Hematopoietic multipotent progenitor cell treated with erythropoietin and hydrocortisone succinate and interleukin-3 and kit ligand, for 15 days (in vitro differentiated cells): ENCODE measurements around the gene PLEKHM2.
"Not testable (repeated sequence)": the region's sequence is repeated elsewhere in the genome, so short reads cannot be mapped to it uniquely, and the experiment has no call there.

ENCODE experiments used
- DNase-seq: peaks from one replicate; pipeline ENCODE4 v3.0.0-alpha.2; 2015; ENCODE audit warnings: low spot score

Gene PLEKHM2, protein sequence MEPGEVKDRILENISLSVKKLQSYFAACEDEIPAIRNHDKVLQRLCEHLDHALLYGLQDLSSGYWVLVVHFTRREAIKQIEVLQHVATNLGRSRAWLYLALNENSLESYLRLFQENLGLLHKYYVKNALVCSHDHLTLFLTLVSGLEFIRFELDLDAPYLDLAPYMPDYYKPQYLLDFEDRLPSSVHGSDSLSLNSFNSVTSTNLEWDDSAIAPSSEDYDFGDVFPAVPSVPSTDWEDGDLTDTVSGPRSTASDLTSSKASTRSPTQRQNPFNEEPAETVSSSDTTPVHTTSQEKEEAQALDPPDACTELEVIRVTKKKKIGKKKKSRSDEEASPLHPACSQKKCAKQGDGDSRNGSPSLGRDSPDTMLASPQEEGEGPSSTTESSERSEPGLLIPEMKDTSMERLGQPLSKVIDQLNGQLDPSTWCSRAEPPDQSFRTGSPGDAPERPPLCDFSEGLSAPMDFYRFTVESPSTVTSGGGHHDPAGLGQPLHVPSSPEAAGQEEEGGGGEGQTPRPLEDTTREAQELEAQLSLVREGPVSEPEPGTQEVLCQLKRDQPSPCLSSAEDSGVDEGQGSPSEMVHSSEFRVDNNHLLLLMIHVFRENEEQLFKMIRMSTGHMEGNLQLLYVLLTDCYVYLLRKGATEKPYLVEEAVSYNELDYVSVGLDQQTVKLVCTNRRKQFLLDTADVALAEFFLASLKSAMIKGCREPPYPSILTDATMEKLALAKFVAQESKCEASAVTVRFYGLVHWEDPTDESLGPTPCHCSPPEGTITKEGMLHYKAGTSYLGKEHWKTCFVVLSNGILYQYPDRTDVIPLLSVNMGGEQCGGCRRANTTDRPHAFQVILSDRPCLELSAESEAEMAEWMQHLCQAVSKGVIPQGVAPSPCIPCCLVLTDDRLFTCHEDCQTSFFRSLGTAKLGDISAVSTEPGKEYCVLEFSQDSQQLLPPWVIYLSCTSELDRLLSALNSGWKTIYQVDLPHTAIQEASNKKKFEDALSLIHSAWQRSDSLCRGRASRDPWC

DNA sequence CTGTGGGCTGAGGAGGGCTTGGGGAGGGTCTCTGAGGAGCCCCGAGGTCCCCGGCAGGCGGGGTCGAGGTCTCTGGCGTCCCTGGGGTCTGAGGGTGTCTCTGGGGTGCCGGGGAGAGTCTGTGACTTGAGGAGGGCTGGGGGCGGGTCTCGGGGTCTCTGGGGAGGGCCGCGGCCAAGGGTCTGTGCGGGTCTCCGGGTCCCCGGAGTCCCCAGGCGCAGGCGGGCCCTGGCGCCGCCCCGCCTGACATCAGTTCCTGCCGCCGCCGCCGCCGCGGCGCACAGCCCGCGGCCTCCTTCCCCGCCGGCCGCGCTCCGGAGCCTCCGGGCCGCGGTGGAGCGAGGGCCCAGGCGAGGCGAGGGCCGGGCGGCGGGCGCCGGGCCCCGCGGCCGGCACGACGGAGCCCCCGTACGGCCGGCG, at the start of gene PLEKHM2:
Gene PLEKHM2, plus strand, starts transcription at position 279 of the 420 bp plus-strand sequence. CDS start 239 bp downstream, outside the sequence.
- peak; percentile 50 for DNase-seq

DNA sequence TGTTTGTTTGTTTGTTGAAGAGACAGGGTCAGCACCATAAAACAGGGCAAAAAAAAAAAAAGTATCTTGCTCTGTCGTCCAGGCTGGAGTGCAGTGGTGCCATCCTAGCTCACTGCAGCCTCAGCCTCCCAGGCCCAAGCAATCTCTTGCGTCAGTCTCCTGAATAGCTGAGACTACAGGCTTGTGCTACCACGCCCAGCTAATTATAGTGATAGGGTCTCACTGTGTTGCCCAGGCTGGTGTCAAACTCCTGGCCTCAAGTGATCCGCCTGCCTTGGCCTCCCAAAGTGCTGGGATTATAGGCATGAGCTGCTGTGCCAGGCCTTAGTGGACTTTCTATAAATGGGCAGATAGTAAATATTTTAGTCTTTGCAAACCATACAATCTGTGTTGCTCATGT, 47.7 kb upstream of the PLEKHM2 start:
- DNase-seq, result no peak

DNA sequence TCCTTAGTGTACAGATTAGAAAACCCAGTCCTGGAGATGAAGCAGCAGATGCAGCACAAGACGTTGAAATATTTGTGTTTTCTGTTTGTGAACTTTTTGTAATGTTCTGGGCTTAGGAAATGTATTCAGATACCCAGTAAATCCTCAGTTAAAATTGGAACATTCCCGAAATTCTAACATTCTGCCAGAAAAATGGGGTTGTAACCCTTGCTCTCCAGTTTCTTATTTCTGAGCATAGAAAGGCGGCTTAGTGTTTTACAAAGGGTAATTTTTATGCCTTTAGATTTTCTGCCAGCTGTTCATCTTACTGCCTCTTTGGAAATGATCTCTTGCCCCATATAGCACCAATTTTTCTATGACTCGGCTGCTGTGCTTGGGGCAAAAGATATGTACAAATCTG, 46.3 kb upstream of the PLEKHM2 start:
- DNase-seq, result no peak

DNA sequence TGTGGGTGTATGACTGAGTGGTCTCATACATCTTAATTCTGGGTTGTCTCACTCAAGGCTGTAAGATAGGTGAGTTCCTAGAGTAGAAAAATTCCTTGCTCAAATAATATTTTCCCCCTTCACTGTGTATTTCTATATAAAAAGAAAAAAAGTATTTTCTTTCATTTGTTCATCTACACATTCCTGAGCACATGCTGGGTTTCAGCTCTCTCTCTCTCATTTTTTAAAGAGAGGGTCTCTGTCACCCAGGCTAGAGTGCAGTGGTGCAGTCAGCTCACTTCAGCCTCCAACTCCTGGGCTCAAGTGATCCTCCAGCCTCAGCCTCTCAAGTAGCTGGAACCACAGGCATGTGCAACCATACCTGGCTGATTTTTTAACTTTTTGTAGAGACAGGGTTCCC, 44.9 kb upstream of the PLEKHM2 start:
- DNase-seq, result no peak

DNA sequence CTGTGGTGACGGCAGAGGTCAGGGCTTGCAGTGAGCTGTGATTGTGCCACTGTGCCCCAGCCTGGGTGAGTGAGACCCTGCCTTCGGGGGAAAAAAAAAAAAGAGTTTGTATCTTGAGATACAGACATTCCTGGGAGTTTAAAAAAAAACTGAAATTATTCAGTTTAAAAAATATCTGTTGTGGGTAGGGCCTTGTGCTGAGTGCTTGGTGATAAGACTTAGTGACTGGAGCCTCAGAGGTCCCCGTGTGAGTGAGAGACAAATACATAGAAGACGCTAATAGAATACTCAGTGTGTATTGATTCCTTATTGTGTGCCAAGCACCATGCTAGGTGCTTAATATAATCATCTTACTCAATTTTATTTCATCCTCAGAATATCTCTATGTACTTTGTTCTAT, 44.2 kb upstream of the PLEKHM2 start:
- DNase-seq, result peak; percentile 56

DNA sequence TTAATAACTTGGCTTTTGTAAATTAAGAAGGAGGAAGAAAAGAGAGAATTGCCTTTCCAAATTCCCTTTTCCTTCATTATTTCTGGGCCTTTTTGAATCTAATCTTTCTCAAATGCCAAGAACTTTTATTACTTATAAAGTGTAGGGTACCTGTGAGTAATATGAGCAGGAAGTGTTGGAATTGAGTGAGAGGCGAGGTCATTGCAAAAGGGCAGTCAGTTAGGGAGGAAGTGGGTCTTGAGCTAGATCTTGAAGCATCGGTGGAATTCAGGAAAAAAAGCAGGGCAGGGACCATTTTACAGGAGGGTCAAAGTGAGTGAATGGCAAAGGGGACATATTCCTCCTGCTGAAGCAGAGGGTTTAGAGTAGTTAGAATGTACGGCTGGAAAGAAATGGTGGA, 43.5 kb upstream of the PLEKHM2 start:
- no peak for DNase-seq

DNA sequence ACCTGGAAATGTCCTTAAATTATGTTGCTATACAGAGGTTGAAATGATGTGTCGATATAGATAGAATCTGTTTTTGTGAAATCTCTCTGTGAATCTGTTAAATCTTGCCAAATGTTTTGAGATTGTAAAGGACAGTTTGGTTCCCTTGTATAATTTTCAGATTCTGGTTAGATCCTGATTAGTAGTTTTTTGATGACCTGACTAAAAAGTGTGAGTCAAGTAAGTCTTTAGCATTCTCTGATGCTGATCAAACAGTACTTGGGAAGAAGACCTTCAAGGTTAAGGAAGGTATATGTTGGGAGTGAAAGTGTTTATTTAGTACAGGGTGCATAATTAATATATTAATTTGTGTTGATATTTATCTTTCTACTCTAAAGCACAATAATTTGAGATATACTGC, 34.2 kb upstream of the PLEKHM2 start:
- no peak for DNase-seq

DNA sequence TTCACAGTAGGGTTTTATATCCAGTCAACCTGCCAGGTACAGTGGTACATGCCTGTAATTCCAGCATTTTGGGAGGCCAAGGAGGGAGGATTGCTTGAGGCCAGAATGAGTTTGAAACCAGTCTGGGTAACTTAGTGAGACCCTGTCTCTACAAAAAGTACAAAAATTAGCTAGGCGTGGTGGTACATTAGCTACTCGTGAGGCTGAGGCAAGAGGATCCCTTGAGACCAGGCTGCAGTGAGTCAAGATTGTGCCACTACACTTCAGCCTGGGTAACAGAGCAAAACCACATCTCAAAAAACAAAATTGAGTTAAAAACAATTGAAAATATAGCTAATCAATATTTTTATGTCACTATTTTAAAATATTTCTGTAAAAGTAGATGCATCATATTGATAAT, 33.7 kb upstream of the PLEKHM2 start:
- no peak for DNase-seq

DNA sequence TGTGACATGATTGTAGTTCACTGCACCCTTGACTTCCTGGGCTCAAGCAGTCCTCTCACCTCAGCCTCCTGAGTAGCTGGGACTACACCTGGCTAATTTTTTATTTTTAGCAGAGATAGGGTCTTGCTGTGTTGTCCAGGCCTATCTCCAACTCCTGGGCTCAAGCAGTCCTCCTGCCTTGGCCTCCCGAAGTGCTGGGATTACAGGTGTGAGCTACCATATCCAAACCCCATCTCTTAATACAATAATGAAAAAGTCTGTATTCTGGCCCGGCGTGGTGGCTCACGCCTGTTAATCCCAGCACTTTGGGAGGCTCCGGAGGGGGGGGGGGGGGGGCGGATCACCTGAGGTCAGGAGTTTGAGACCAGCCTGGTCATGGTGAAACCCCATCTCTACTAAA, 32.0 kb upstream of the PLEKHM2 start:
- DNase-seq, result not testable (repeated sequence)

DNA sequence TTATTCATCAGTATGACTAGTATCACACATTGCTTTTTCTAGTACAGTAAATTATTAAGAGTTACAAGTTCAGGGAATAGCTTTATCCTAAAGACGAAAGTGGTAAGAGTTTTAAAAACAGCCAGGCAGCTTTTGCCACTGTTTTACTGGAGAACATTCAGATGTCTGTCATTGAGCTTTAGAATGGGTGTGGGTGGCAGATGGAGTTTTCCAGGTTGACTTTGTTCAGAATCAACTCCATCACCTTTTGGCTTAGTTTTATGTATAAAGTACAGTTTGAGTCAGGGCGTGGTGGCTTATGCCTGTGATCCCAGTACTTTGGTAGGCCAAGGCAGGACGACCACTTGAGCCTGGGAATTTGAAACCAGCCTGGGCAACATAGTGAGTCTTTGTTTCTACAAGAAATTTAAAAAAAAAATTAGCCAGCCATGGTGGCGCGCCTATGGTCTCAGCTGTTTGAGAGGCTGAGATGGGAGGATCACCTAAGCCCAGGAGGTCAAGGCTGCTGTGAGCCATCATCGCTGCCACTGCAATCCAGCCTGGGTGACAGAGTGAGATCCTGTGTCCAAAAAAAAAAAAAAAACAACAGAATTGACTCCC, 29.9 kb upstream of the PLEKHM2 start:
- no peak for DNase-seq

DNA sequence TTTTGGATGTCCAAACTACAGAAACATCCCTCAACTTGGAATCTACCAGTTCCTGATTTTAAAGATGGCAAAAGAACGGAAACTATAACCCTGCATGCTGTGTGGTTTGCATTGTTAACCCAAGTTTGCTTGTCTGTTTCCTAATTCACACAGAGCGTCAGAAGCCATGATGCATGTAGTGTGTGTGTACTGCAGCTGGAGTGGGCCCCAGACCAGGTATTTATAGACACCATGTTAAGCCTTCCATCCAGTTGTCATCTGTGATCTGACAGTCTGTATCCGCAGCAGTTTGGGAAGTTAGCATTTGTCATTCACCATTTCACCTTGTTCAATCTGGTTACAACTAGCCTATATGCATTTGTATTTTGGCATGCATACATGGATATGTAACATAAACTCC, 27.7 kb upstream of the PLEKHM2 start:
- no peak for DNase-seq

DNA sequence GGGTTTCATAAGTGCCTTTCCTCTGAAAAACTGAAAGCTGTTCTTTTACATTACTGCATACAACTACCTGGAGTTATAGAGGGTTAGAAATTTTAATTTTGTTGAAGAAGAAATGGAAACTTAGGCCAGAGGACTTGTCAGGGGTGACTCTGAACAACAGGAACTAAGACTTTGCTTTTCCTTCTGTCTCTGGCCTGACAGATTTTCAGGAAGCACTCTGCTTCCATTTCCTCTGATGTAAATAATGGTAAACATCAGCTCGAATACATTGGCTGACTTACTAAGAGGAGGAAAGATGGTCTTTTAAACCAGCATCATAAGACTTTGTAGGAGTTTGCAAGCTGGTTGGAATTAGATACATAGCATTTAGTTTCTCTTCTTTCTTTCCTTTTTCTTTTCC, 27.1 kb upstream of the PLEKHM2 start:
- DNase-seq, result no peak

DNA sequence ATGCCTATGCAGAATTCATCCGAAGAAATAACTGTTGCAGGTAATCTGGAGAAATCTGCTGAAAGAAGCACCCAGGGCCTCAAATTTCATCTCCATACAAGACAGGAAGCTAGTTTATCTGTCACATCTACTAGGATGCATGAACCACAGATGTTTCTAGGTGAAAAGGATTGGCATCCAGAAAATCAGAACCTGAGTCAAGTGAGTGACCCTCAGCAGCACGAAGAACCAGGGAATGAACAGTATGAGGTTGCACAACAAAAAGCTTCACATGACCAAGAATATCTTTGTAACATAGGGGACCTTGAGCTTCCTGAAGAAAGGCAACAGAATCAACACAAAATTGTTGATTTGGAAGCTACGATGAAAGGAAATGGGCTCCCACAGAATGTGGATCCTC, 24.0 kb upstream of the PLEKHM2 start:
- no peak for DNase-seq

DNA sequence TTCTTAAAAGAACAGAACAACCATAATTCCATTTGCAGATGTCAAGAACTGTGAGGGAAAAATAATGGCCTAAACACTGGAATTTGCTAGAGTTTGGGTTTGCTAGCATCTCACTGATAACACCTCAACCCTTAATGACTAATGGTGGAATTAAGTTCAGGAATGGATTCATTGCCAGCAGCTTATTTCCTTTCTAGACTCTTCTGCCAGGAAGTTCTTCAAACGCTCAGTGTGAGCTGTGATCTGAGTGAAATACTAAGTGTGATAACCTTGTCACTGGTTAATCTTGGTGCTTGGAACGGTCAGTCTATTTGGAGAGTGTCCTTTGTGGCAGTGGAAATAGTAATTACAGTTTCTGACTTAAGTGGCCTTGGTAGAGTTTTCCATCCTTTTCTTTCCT, 21.6 kb upstream of the PLEKHM2 start:
- no peak for DNase-seq

DNA sequence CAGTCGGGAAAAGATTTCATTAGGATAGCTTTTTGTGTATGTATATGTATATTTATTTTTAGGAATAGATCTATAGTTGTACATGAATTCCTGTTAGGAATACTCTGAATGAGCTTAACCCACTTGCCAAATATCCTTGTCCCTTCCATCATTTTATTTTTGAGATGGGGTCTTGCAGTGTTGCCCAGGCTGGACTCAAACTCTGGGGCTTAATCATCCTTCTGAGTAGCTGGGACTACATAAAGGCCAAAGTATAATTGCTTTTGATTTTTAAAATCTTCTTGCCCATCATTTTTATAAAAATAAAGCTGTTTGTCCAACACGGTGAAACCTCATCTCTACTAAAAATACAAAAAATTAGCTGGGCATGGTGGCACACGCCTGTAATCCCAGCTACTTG, 20.2 kb upstream of the PLEKHM2 start:
- no peak for DNase-seq

DNA sequence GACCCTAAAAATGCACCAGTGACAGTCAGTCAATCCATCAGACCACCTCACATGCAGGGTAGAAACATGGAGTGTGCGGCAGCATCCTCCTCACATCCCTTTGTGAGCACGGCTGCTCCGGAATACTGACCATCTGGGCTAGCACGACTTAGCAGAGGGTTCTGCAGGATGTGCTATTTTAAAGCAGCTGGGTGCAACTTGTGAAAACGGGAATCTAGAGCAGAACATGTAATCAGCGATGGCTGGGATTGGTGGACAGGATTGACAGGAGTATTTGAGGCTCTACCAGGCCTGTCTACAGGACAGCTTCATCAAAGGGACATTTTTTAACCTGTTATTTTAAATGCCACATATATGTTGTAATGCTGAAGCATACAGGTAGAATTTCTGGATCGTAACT, 16.8 kb upstream of the PLEKHM2 start:
- DNase-seq, result no peak

DNA sequence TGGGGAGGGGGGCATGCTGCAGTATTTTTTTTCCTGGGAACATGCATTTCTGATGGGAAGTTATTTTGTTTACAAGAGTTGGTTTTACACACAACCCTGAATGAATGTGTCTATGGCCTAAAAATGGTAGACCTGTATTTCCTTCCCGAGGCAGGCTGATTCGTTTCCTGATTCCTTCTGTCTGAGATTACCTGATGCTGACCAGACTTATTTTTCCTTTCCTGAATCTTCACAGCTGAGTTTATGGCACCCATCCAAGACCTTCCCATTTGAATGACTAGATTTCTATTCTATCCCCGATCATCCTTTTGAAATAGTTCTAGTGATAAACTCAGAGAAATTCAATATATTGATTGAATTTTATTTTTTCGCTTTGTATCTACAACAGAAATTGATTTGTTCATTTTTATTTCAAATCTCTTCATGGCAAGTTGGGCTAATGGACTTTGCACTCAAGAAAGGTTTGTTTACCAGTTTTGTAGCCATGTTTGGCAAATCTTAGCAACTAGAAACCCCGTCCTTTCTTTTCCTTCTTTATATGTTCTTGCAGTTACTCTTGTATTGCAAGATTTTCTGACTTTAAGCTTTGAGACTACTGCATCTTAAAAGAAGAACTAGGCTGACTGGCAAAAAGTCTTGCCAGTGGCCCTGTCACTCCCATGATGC, 15.9 kb upstream of the PLEKHM2 start:
- no peak for DNase-seq

DNA sequence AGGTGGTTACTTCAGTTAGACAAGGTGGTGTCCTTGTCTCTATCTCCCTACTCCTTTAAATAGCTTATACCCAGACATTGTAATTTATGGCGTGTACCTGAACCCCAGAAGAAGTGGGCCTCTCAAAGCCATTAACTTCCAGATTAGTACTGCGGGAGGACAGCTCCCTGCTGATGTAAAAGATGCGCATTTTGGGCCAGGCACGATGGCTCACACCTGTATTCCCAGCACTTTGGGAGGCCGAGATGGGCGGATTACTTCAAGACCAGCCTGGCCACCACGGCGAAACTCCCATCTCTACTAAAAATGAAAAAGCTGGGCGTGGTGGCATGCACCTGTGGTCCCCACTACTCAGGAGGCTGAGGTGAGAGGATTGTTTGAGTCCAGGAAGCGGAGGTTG, 15.0 kb upstream of the PLEKHM2 start:
- no peak for DNase-seq

DNA sequence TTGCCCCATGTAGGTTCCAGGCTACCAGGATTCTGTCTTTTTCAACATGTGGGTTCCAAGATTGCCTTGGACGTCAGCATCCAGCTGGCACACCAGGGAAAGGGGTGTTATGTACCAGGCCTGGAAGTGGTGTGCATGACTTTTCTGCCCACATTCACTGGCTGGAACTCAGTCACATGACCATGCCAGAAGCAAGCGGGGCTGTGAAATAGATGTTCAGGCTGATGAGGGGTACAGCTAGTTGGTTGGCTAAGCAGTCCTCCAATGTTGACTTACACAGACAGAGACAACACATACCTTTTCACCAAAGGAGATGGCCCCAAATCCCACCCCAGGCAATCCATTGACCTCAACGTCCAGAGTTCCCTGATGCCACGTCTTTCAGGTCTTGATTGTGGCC, 14.3 kb upstream of the PLEKHM2 start:
- DNase-seq, result no peak

DNA sequence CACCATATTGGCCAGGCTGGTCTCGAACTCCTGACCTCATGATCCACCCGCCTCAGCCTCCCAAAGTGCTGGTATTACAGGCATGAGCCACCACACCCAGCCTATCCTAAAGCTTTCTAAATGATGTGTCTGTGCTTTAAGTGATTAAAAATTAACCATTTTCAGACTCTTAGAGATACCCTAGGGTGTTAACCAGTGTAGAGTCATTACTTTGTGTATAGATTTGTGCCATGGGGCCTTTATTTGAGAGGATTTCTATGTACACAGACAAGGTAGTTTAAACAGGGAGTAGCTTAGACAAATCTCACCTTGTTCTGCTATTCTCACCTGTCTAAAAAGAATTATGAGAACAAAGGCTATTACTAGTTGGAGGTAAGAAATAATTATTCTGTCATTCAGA, 12.7 kb upstream of the PLEKHM2 start:
- DNase-seq, result no peak

DNA sequence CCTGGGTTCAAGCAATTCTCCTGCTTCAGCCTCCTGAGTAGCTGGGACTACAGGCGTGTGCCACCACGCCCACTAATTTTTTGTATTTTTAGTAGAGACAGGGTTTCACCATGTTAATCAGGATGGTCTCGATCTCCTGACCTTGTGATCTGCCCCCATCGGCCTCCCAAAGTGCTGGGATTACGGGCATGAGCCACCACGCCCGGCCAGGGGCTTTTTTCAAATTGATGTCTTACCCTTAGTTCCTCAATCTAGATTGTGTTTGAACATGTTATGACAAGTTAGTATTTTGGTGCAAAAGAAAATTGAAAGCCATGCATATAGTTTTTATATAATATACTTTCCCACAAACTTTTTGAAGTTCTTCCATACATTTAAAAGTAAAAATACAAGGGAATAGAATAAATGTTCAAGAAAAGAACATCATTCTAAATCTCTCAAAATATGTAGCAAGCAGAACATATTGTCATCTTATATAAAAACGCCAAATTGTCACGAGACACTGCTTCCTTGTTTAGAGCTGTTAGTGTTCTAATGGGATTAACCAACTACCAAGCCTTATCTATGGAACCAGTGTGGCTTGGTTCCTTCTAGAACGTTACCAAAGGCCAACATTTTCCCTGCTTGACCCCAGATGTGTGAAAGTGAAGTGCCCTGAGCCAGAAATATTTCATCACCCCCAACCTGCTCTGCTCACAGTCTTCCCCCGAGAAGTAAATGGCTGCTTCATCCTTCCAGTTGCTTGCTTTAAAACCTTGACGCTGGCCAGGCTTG, 9.5 kb upstream of the PLEKHM2 start:
- DNase-seq, result no peak
